SK-N-SH treated with all-trans-retinoic acid at 6 μM for 48 hours (cell line): ENCODE measurements around the gene CHRNE.

Experiments
- ATAC-seq: fragments of 200-7000 bp; cut with Tn5 transposase; 3 replicates; pipeline ENCODE4 v1.9.1; 2020; ENCODE audit warnings: mild to moderate bottlenecking, moderate library complexity
- ARNTL ChIP-seq: fragments of 450-650 bp; formaldehyde crosslinking; IDR thresholded peaks from 2 replicates; pipeline ENCODE4 v1.5.0; 2020; ENCODE audit warnings: low read depth, mild to moderate bottlenecking, moderate library complexity, borderline replicate concordance
- BACH2 ChIP-seq: fragments of 250-450 bp; sonication (Bioruptor Pico); IDR thresholded peaks from 2 replicates; pipeline ENCODE4 v1.9.0; 2021; ENCODE audit warnings: mild to moderate bottlenecking, borderline replicate concordance
- CSDC2 ChIP-seq: fragments of 250-450 bp; sonication (Bioruptor Pico); IDR thresholded peaks from 2 replicates; pipeline ENCODE4 v1.5.0; 2020; ENCODE audit warnings: mild to moderate bottlenecking, moderate library complexity
- ESRRG ChIP-seq: fragments of 250-450 bp; sonication (Bioruptor Pico); IDR thresholded peaks from 2 replicates; pipeline ENCODE4 v1.6.1; 2021; ENCODE audit warnings: mild to moderate bottlenecking
- GLIS3 ChIP-seq: fragments of 250-450 bp; sonication (Bioruptor Pico); IDR thresholded peaks from 2 replicates; pipeline ENCODE4 v1.5.0; 2020; ENCODE audit warnings: mild to moderate bottlenecking, moderate library complexity
- ISL1 ChIP-seq: fragments of 250-450 bp; sonication (Bioruptor Pico); IDR thresholded peaks from 2 replicates; pipeline ENCODE4 v2.1.2; 2022; ENCODE audit warnings: mild to moderate bottlenecking, moderate library complexity
- OSR1 ChIP-seq: fragments of 250-450 bp; sonication (Bioruptor Pico); IDR thresholded peaks from 2 replicates; pipeline ENCODE4 v1.8.0; 2022; ENCODE audit warnings: moderate library complexity, mild to moderate bottlenecking, inconsistent platforms
- PPARA ChIP-seq: fragments of 250-450 bp; sonication (Bioruptor Pico); IDR thresholded peaks from 2 replicates; pipeline ENCODE4 v1.5.0; 2020; ENCODE audit warnings: mild to moderate bottlenecking, borderline replicate concordance
- RARB ChIP-seq: fragments of 250-450 bp; sonication (Bioruptor Pico); IDR thresholded peaks from 2 replicates; pipeline ENCODE4 v1.8.0; 2021; ENCODE audit warnings: mild to moderate bottlenecking, moderate library complexity
- SNAI2 ChIP-seq: fragments of 250-450 bp; sonication (Bioruptor Pico); IDR thresholded peaks from 2 replicates; pipeline ENCODE4 v1.5.0; 2020; ENCODE audit warnings: mild to moderate bottlenecking, moderate library complexity
- TCF4 ChIP-seq: fragments of 250-450 bp; sonication (Bioruptor Pico); IDR thresholded peaks from 2 replicates; pipeline ENCODE4 v1.8.0; 2021; ENCODE audit warnings: mild to moderate bottlenecking, moderate library complexity, borderline replicate concordance
- TOX ChIP-seq: fragments of 250-450 bp; sonication (Bioruptor Pico); IDR thresholded peaks from 2 replicates; pipeline ENCODE4 v1.8.0; 2021; ENCODE audit warnings: mild to moderate bottlenecking, moderate library complexity, borderline replicate concordance
- ZC3H10 ChIP-seq: fragments of 250-450 bp; sonication (Bioruptor Pico); IDR thresholded peaks from 2 replicates; pipeline ENCODE4 v1.5.1; 2021; ENCODE audit warnings: mild to moderate bottlenecking, moderate library complexity
- ZFP3 ChIP-seq: fragments of 250-450 bp; sonication (Bioruptor Pico); IDR thresholded peaks from 2 replicates; pipeline ENCODE4 v1.5.0; 2020; ENCODE audit warnings: mild to moderate bottlenecking, moderate library complexity
- ZFP30 ChIP-seq: fragments of 450-650 bp; formaldehyde crosslinking; IDR thresholded peaks from 2 replicates; pipeline ENCODE4 v1.5.0; 2022; ENCODE audit warnings: mild to moderate bottlenecking, moderate library complexity
- ZNF565 ChIP-seq: fragments of 450-650 bp; formaldehyde crosslinking; conservative IDR thresholded peaks from 2 replicates; pipeline ENCODE4 v1.5.0; 2020; ENCODE audit warnings: low read depth, mild to moderate bottlenecking, moderate library complexity
- ZNF70 ChIP-seq: fragments of 450-650 bp; formaldehyde crosslinking; IDR thresholded peaks from 2 replicates; pipeline ENCODE4 v1.5.0; 2020; ENCODE audit warnings: mild to moderate bottlenecking, moderate library complexity
- TF ChIP-seq, protein P1 (sequence below): fragments of 250-450 bp; sonication (Bioruptor Pico); IDR thresholded peaks from 2 replicates; pipeline ENCODE4 v1.5.1; 2021; ENCODE audit warnings: mild to moderate bottlenecking, moderate library complexity
- TF ChIP-seq, protein P2 (sequence below): fragments of 250-450 bp; sonication (Bioruptor Pico); IDR thresholded peaks from 2 replicates; pipeline ENCODE4 v1.8.0; 2021; ENCODE audit warnings: low read depth, mild to moderate bottlenecking, moderate library complexity, borderline replicate concordance
- TF ChIP-seq, protein P3 (sequence below): fragments of 250-450 bp; sonication (Bioruptor Pico); IDR thresholded peaks from 2 replicates; pipeline ENCODE4 v1.5.1; 2020; ENCODE audit warnings: low read depth, mild to moderate bottlenecking, moderate library complexity
- TF ChIP-seq, protein P4 (sequence below): fragments of 250-450 bp; sonication (Bioruptor Pico); IDR thresholded peaks from 2 replicates; pipeline ENCODE4 v1.8.0; 2020; ENCODE audit warnings: mild to moderate bottlenecking, moderate library complexity, borderline replicate concordance

Gene CHRNE

DNA sequence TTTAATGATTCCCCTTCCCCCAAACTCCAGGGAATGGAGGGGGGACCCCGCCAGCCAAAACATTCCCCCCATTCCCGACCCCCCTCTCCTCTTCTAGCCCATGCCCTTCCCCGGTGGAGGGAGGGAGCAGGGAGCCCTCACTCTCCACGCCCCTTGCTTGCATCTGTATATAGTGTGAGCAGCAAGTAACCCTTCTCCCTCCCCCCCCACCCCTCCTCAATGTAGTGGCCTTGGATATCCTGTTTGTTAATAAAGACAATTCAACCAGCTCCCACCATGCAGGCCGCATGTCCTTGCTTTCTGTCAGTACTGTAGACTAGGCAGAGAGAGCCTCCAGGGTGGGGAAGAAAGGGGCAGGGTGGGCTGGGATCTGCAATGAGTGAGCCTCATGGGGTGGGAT, 5.1 kb downstream of the CHRNE start:
- ATAC-seq = no peak
- TF ChIP-seq ESRRG (CRISPR knock-in tag) = no peak
- TF ChIP-seq, protein P1, sequence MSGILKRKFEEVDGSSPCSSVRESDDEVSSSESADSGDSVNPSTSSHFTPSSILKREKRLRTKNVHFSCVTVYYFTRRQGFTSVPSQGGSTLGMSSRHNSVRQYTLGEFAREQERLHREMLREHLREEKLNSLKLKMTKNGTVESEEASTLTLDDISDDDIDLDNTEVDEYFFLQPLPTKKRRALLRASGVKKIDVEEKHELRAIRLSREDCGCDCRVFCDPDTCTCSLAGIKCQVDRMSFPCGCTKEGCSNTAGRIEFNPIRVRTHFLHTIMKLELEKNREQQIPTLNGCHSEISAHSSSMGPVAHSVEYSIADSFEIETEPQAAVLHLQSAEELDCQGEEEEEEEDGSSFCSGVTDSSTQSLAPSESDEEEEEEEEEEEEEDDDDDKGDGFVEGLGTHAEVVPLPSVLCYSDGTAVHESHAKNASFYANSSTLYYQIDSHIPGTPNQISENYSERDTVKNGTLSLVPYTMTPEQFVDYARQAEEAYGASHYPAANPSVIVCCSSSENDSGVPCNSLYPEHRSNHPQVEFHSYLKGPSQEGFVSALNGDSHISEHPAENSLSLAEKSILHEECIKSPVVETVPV (CRISPR knock-in tag) = no peak
- TF ChIP-seq TOX (CRISPR knock-in tag) = no peak
- TF ChIP-seq CSDC2 (CRISPR knock-in tag) = no peak
- TF ChIP-seq ZNF565 (CRISPR knock-in tag) = no peak
- TF ChIP-seq, protein P2, sequence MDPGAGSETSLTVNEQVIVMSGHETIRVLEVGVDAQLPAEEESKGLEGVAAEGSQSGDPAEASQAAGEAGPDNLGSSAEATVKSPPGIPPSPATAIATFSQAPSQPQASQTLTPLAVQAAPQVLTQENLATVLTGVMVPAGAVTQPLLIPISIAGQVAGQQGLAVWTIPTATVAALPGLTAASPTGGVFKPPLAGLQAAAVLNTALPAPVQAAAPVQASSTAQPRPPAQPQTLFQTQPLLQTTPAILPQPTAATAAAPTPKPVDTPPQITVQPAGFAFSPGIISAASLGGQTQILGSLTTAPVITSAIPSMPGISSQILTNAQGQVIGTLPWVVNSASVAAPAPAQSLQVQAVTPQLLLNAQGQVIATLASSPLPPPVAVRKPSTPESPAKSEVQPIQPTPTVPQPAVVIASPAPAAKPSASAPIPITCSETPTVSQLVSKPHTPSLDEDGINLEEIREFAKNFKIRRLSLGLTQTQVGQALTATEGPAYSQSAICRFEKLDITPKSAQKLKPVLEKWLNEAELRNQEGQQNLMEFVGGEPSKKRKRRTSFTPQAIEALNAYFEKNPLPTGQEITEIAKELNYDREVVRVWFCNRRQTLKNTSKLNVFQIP (CRISPR knock-in tag) = no peak
- TF ChIP-seq, protein P3, sequence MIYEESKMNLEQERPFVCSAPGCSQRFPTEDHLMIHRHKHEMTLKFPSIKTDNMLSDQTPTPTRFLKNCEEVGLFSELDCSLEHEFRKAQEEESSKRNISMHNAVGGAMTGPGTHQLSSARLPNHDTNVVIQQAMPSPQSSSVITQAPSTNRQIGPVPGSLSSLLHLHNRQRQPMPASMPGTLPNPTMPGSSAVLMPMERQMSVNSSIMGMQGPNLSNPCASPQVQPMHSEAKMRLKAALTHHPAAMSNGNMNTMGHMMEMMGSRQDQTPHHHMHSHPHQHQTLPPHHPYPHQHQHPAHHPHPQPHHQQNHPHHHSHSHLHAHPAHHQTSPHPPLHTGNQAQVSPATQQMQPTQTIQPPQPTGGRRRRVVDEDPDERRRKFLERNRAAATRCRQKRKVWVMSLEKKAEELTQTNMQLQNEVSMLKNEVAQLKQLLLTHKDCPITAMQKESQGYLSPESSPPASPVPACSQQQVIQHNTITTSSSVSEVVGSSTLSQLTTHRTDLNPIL (CRISPR knock-in tag) = no peak
- TF ChIP-seq ZC3H10 (CRISPR knock-in tag) = no peak
- TF ChIP-seq PPARA (CRISPR knock-in tag) = no peak
- no peak for TF ChIP-seq ZNF70 (CRISPR knock-in tag)
- TF ChIP-seq ARNTL (CRISPR knock-in tag) = no peak
- no peak for TF ChIP-seq RARB (CRISPR knock-in tag)
- TF ChIP-seq BACH2 (CRISPR knock-in tag) = no peak
- TF ChIP-seq ZFP30 (CRISPR knock-in tag) = no peak
- no peak for TF ChIP-seq OSR1 (CRISPR knock-in tag)
- TF ChIP-seq, protein P4, sequence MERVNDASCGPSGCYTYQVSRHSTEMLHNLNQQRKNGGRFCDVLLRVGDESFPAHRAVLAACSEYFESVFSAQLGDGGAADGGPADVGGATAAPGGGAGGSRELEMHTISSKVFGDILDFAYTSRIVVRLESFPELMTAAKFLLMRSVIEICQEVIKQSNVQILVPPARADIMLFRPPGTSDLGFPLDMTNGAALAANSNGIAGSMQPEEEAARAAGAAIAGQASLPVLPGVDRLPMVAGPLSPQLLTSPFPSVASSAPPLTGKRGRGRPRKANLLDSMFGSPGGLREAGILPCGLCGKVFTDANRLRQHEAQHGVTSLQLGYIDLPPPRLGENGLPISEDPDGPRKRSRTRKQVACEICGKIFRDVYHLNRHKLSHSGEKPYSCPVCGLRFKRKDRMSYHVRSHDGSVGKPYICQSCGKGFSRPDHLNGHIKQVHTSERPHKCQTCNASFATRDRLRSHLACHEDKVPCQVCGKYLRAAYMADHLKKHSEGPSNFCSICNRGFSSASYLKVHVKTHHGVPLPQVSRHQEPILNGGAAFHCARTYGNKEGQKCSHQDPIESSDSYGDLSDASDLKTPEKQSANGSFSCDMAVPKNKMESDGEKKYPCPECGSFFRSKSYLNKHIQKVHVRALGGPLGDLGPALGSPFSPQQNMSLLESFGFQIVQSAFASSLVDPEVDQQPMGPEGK (CRISPR knock-in tag) = no peak
- TF ChIP-seq GLIS3 (CRISPR knock-in tag) = no peak
- no peak for TF ChIP-seq ZFP3 (CRISPR knock-in tag)

DNA sequence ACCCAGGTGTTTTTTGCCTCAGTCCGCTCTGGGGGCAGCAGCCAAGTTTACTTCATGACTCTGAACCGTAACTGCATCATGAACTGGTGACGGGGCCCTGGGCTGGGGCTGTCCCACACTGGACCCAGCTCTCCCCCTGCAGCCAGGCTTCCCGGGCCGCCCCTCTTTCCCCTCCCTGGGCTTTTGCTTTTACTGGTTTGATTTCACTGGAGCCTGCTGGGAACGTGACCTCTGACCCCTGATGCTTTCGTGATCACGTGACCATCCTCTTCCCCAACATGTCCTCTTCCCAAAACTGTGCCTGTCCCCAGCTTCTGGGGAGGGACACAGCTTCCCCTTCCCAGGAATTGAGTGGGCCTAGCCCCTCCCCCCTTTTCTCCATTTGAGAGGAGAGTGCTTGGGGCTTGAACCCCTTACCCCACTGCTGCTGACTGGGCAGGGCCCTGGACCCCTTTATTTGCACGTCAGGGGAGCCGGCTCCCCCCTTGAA, 5.7 kb downstream of the CHRNE start:
- TF ChIP-seq OSR1 (CRISPR knock-in tag) (no peak), RARB (CRISPR knock-in tag) (no peak)
- no peak for ATAC-seq

DNA sequence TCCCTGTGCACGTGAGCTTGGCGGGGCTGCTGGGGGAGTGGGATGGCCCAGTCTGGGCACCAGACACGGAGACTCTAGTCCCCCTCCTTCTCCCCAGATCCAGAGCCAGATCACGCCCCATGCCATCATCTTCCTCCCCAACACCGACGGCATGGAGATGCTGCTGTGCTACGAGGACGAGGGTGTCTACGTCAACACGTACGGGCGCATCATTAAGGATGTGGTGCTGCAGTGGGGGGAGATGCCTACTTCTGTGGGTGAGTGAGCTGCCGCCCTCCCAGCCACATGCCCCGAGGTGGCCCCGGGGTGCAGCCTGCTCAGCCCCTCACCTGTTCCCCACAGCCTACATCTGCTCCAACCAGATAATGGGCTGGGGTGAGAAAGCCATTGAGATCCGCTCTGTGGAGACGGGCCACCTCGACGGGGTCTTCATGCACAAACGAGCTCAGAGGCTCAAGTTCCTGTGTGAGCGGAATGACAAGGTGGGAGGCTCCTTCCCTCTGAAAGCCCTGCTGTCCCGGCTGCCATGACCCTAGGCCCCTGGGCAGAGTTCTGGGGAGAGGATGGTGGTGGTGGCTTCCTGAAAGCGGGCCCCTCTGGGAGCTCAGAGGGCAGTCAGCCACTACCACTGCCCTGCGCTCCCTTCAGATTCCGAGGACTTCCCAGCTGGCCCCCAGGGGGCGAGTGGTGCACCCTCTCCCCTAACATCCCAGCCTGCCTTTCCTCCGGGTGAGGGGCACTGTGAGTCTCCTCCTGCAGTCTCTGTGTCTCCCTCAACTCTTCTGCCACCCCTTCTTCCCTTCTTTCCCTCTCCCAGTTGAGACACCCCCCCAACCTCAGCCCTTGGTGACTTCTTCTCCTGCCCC, 6.3 kb downstream of the CHRNE start:
- TF ChIP-seq TCF4 (CRISPR knock-in tag) (no peak), SNAI2 (no peak), ISL1 (CRISPR knock-in tag) (no peak)
- TF ChIP-seq, protein P1 (CRISPR knock-in tag) = no peak
- no peak for ATAC-seq
